Uterus (tissue), 4 donors: ENCODE measurements around the gene CENPQ. TPM values are rescaled to one million over a fixed set of nuclear protein-coding genes. Genes with fewer than 3 reads are reported as not detected.

Experiments
- DNase-seq, 2 donors: peaks; one replicate each; pipeline ENCODE4 v3.0.0-alpha.2; 2019 to 2020
- H3K27ac ChIP-seq, 2 donors: fragments of 200-600 bp; sonication (generic); 1 replicate in 1 of 2; 2 replicates in 1 of 2; pipeline ENCODE4 v1.5.1; 2016 to 2018
- H3K27me3 ChIP-seq, 2 donors: fragments of 200-600 bp; sonication (generic); one replicate each; pipeline ENCODE4 v1.5.1; 2018 to 2019; ENCODE audit warnings: control low read depth in 1 of 2
- H3K36me3 ChIP-seq, 2 donors: fragments of 200-600 bp; sonication (generic); one replicate each; pipeline ENCODE4 v1.5.1; 2019; ENCODE audit warnings: control low read depth in 1 of 2
- H3K4me1 ChIP-seq, 2 donors: fragments of 200-600 bp; sonication (generic); one replicate each; pipeline ENCODE4 v1.5.1; 2018 to 2019; ENCODE audit warnings: control low read depth in 1 of 2
- H3K4me3 ChIP-seq, 2 donors: fragments of 200-600 bp; sonication (generic); 1 replicate in 1 of 2; 2 replicates in 1 of 2; pipeline ENCODE4 v1.5.1; 2018 to 2019; ENCODE audit warnings: mild to moderate bottlenecking in 1 of 2
- H3K9me3 ChIP-seq, 2 donors: fragments of 200-600 bp; sonication (generic); one replicate each; pipeline ENCODE4 v1.5.1; 2019; ENCODE audit warnings: control low read depth in 1 of 2
- POLR2A ChIP-seq, 2 donors: fragments of 450-650 bp; IDR thresholded peaks; one replicate each; pipeline ENCODE4 v1.6.1; 2016; ENCODE audit warnings: antibody characterized with exemption in 2 of 2, mild to moderate bottlenecking in 1 of 2, moderate library complexity in 1 of 2
- intact Hi-C: fragments of 100-400 bp; cut with DNase I; formaldehyde crosslinking; loops from one replicate; pipeline ENCODE4 v1.15.1; 2023; ENCODE audit warnings: low total_unique reads
- total RNA-seq, 4 donors: library from RNA; depleted of rRNA in 3 of 4; stranded (reverse); fragments of >200 nt in 3 of 4; gene quantifications; one replicate each; pipeline versions ENCODE4 v1.1.0 to v1.2.4, GENCODE V29; 2014 to 2023
- TF ChIP-seq, protein P1 (sequence below), 4 experiments: fragments of 200-600 bp in 2 of 4; fragments of 450-650 bp in 2 of 4; sonication (generic) in 2 of 4; IDR thresholded peaks; one replicate each; pipeline ENCODE4 v1.5.1; 2016 to 2019; ENCODE audit warnings: antibody characterized with exemption in 4 of 4, mild to moderate bottlenecking in 2 of 4, moderate library complexity in 1 of 4
- donor health status: DM: yes; HTN: yes; CAD: no.

CENPQ gene
- total RNA-seq, 4 donors from 2014 or later: 1.5 to 9.5 (median 3.4) TPM

- no peak overlapping the region for H3K4me3 ChIP-seq
- no peak overlapping the region for H3K27ac ChIP-seq
- no peaks in the 10 kb centered on the region for H3K4me1 ChIP-seq
- H3K27me3 ChIP-seq: no peaks in the 10 kb centered on the region
- H3K36me3 ChIP-seq: no peaks in the 10 kb centered on the region
- intact Hi-C loops: no loop called here
- DNase-seq: no peak
- no peaks in the 10 kb centered on the region for H3K9me3 ChIP-seq
- TF ChIP-seq, protein P1, sequence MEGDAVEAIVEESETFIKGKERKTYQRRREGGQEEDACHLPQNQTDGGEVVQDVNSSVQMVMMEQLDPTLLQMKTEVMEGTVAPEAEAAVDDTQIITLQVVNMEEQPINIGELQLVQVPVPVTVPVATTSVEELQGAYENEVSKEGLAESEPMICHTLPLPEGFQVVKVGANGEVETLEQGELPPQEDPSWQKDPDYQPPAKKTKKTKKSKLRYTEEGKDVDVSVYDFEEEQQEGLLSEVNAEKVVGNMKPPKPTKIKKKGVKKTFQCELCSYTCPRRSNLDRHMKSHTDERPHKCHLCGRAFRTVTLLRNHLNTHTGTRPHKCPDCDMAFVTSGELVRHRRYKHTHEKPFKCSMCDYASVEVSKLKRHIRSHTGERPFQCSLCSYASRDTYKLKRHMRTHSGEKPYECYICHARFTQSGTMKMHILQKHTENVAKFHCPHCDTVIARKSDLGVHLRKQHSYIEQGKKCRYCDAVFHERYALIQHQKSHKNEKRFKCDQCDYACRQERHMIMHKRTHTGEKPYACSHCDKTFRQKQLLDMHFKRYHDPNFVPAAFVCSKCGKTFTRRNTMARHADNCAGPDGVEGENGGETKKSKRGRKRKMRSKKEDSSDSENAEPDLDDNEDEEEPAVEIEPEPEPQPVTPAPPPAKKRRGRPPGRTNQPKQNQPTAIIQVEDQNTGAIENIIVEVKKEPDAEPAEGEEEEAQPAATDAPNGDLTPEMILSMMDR (IDR thresholded peaks at IDR 0.05): no peak
- no peak for TF ChIP-seq POLR2A (IDR thresholded peaks at IDR 0.05)
These were observed 53.0 kb downstream of the CENPQ start for GRCh38 chr6:49516147-49516505.

DNA sequence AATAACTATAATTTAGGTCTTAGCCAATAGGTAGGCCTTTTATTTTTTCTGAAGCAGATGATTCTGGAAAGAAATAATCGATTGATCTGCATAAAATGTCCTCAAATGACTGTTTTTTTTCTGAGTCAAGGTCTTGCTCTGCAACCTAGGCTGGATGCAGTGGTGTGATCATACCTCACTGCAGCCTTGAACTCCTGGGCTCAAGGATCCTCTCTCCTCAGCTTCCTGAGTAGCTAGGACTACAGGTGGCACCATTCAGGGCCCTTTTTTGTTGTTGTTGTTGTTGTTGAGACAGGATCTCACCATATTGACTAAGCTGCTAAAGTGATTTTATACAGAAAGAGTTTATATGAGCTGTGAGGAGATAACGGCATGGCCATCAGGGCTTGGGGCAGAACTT, 54.7 kb downstream of the CENPQ start:
- Histone ChIP-seq H3K4me1 (no peaks in the 10 kb centered on the region), H3K4me3 (no peak overlapping the region), H3K27me3 (no peaks in the 10 kb centered on the region), H3K9me3 (no peaks in the 10 kb centered on the region), H3K27ac (no peak overlapping the region), H3K36me3 (no peaks in the 10 kb centered on the region)
- TF ChIP-seq, protein P1 (IDR thresholded peaks at IDR 0.05): no peak
- no peak for TF ChIP-seq POLR2A (IDR thresholded peaks at IDR 0.05)
- DNase-seq: no peak
- intact Hi-C loops: no loop called here

- no peak for DNase-seq
- Histone ChIP-seq H3K9me3 (no peaks in the 10 kb centered on the region), H3K4me3 (no peak overlapping the region), H3K27ac (no peak overlapping the region), H3K27me3 (no peaks in the 10 kb centered on the region), H3K4me1 (no peaks in the 10 kb centered on the region), H3K36me3 (no peaks in the 10 kb centered on the region)
- intact Hi-C loops: no loop called here
- no peak for TF ChIP-seq POLR2A (IDR thresholded peaks at IDR 0.05)
- TF ChIP-seq, protein P1 (IDR thresholded peaks at IDR 0.05): no peak
These were observed 56.5 kb downstream of the CENPQ start for GRCh38 chr6:49519660-49520059.

DNA sequence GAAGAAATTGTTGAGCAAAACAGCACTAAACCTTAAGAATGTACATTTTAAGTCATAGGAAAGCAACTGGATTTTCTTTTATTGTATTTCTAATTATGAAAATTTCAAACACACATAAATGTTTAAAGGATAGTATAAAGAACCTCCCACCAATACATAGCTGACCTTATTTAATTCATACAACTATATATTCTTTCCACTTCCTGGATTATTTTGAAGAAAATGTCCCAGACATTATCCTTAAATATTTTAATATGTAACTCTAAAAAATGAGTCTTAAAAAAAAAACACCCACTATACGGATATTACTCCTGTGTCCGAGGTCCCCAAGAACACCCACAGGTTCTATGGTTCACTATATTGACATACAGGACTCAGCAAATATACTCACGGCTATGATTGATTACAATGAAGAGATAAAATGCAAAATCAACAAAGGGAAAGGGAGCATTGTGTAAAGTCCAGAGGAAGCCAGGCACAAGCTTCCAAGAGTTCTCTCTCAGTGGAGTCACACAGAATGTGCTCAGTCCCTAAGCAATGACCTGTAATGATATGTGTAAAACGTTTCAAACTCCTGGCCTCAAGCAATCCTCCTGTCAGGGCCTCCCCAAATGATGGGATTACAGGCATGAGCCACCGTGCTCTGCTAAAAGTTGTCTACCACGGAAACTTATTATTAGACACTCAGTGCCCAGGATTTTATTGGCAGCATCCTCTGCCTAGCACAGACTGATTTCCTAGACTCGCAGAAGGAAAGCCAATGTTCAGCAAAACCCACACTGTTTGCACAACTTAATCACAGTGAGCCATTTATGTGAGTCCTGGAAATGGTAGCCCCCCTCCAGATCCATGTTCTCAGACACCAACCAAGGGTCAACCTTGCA, 59.8 kb downstream of the CENPQ start:
- Histone ChIP-seq H3K36me3 (no peaks in the 10 kb centered on the region), H3K4me1 (no peaks in the 10 kb centered on the region), H3K4me3 (no peak overlapping the region), H3K27ac (no peak overlapping the region), H3K9me3 (no peaks in the 10 kb centered on the region), H3K27me3 (no peaks in the 10 kb centered on the region)
- DNase-seq: no peak
- no peak for TF ChIP-seq POLR2A (IDR thresholded peaks at IDR 0.05)
- TF ChIP-seq, protein P1 (IDR thresholded peaks at IDR 0.05): no peak
- intact Hi-C loops: no loop called here

DNA sequence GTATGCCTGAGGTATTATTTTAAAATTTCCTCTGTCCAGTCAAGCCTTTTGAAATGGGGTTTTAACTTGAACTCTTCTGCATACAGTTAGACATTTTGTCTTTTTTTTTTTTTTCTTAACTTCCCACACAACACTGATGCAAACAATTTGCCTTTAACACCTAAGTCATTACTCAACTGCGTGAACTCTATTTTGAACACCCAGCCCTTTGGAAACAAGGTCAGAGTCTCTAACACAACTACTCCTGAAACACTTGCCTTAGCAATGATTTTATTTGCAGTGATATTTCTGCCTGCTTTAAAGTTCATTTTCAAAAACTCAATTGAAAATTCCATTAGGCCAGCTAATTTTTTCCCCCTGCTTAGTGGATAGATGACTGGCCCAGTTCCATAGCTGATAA, 60.7 kb downstream of the CENPQ start:
- no peak for DNase-seq
- H3K4me3 ChIP-seq: no peak overlapping the region
- H3K4me1 ChIP-seq: no peaks in the 10 kb centered on the region
- TF ChIP-seq, protein P1 (IDR thresholded peaks at IDR 0.05): no peak
- no peak for TF ChIP-seq POLR2A (IDR thresholded peaks at IDR 0.05)
- intact Hi-C loops: no loop called here
- H3K27ac ChIP-seq: no peak overlapping the region
- no peaks in the 10 kb centered on the region for H3K36me3 ChIP-seq
- H3K9me3 ChIP-seq: no peaks in the 10 kb centered on the region
- H3K27me3 ChIP-seq: no peaks in the 10 kb centered on the region
